GM23338 (cell line): Measurements from ENCODE around the gene TWF2. TPM values are rescaled to one million over a fixed set of nuclear protein-coding genes. Genes with fewer than 3 reads are reported as not detected.

Experiments used
- ATAC-seq: fragments of 200-7000 bp; cut with Tn5 transposase; 3 replicates; pipeline ENCODE4 v1.9.1; 2020
- DNase-seq: peaks from one replicate; pipeline ENCODE4 v3.0.0-alpha.2; 2015; ENCODE audit warnings: low spot score
- H2AFZ ChIP-seq: fragments of 200-600 bp; sonication (generic); 2 replicates; pipeline ENCODE4 v1.8.0; 2016; ENCODE audit warnings: antibody characterized with exemption, mild to moderate bottlenecking, moderate library complexity
- H3F3A ChIP-seq: fragments of 200-600 bp; sonication (generic); replicated peaks from 2 replicates; pipeline ENCODE4 v1.8.0; 2017; ENCODE audit warnings: antibody characterized with exemption, mixed run types, low read depth
- H3K27ac ChIP-seq: fragments of 200-600 bp; sonication (generic); 2 replicates; pipeline ENCODE4 v1.6.1; 2016; ENCODE audit warnings: low read depth
- H3K27me3 ChIP-seq: fragments of 200-600 bp; sonication (generic); 2 replicates; pipeline ENCODE4 v1.8.0; 2016; ENCODE audit warnings: mild to moderate bottlenecking, mixed run types, moderate library complexity; ENCODE audit not compliant: insufficient read depth
- H3K36me3 ChIP-seq: fragments of 200-600 bp; sonication (generic); 2 replicates; pipeline ENCODE4 v1.8.0; 2016; ENCODE audit warnings: mild to moderate bottlenecking; ENCODE audit not compliant: insufficient read depth
- H3K4me1 ChIP-seq: fragments of 200-600 bp; sonication (generic); 2 replicates; pipeline ENCODE4 v1.8.0; 2016; ENCODE audit warnings: mild to moderate bottlenecking, moderate library complexity; ENCODE audit not compliant: insufficient read depth
- H3K4me2 ChIP-seq: fragments of 200-600 bp; sonication (generic); 2 replicates; pipeline ENCODE4 v1.7.1; 2017; ENCODE audit warnings: mixed run types
- H3K4me3 ChIP-seq: fragments of 200-600 bp; sonication (generic); 2 replicates; pipeline ENCODE4 v1.6.1; 2016; ENCODE audit warnings: mixed run types
- H3K79me2 ChIP-seq: fragments of 200-600 bp; sonication (generic); replicated peaks from 2 replicates; pipeline ENCODE4 v1.8.0; 2017; ENCODE audit warnings: mild to moderate bottlenecking; ENCODE audit not compliant: insufficient read depth
- H3K9me2 ChIP-seq: fragments of 200-600 bp; sonication (generic); 2 replicates; pipeline ENCODE4 v1.8.0; 2017; ENCODE audit not compliant: insufficient read depth
- H4K20me1 ChIP-seq: fragments of 200-600 bp; sonication (generic); replicated peaks from 2 replicates; pipeline ENCODE4 v1.8.0; 2017; ENCODE audit warnings: mild to moderate bottlenecking; ENCODE audit not compliant: insufficient read depth
- H3K27ac Mint-ChIP-seq: 2 replicates; pipeline ENCODE4 v1.8.0; 2020; ENCODE audit warnings: inconsistent platforms, mild to moderate bottlenecking, moderate library complexity, mixed read lengths
- H3K27me3 Mint-ChIP-seq: 3 replicates; pipeline ENCODE4 v1.8.0; 2022; ENCODE audit warnings: low read depth, mild to moderate bottlenecking, moderate library complexity, mixed read lengths, inconsistent platforms; ENCODE audit not compliant: insufficient read depth, poor library complexity
- H3K36me3 Mint-ChIP-seq: 3 replicates; pipeline ENCODE4 v1.8.0; 2021; ENCODE audit warnings: low read depth, mild to moderate bottlenecking, inconsistent platforms, moderate library complexity, mixed read lengths
- H3K4me1 Mint-ChIP-seq: 3 replicates; pipeline ENCODE4 v1.8.0; 2020; ENCODE audit warnings: mild to moderate bottlenecking, inconsistent platforms, mixed read lengths
- H3K4me3 Mint-ChIP-seq: 3 replicates; pipeline ENCODE4 v1.8.0; 2021; ENCODE audit warnings: moderate library complexity, mild to moderate bottlenecking, inconsistent platforms, mixed read lengths
- H3K9me3 Mint-ChIP-seq: 3 replicates; pipeline ENCODE4 v1.8.0; 2020; ENCODE audit warnings: moderate library complexity, mild to moderate bottlenecking, inconsistent platforms, mixed read lengths
- CREB1 ChIP-seq: fragments of 250-450 bp; sonication (Bioruptor Pico); IDR thresholded peaks from 2 replicates; pipeline ENCODE4 v1.5.0; 2020; ENCODE audit warnings: low read depth, mild to moderate bottlenecking, moderate library complexity
- CTCF ChIP-seq, 2 experiments: fragments of 200-600 bp in 1 of 2; sonication (generic) in 1 of 2; conservative IDR thresholded peaks; 2 replicates each; pipeline versions ENCODE4 v1.5.1 to v1.6.1; 2016 to 2017; ENCODE audit warnings: antibody characterized with exemption in 2 of 2, low read depth in 2 of 2, mild to moderate bottlenecking in 2 of 2, moderate library complexity in 1 of 2
- EZH2phosphoT487 ChIP-seq: fragments of 200-600 bp; sonication (generic); IDR thresholded peaks from one replicate; pipeline ENCODE4 v1.8.1; 2018; ENCODE audit warnings: antibody characterized with exemption; ENCODE audit not compliant: unreplicated experiment
- JUNB ChIP-seq: IDR thresholded peaks from one replicate; pipeline ENCODE4 v1.6.1; 2016; ENCODE audit warnings: antibody characterized with exemption; ENCODE audit not compliant: unreplicated experiment
- NANOG ChIP-seq: IDR thresholded peaks from 2 replicates; pipeline ENCODE4 v1.6.1; 2016; ENCODE audit warnings: antibody characterized with exemption, borderline replicate concordance
- POLR2AphosphoS5 ChIP-seq: IDR thresholded peaks from 2 replicates; pipeline ENCODE4 v1.6.1; 2016; ENCODE audit warnings: antibody characterized with exemption, low read depth
- REST ChIP-seq: IDR thresholded peaks from one replicate; pipeline ENCODE4 v1.6.1; 2018; ENCODE audit warnings: antibody characterized with exemption; ENCODE audit not compliant: unreplicated experiment
- ZNF331 ChIP-seq: fragments of 250-450 bp; sonication (Bioruptor Pico); IDR thresholded peaks from 2 replicates; pipeline ENCODE4 v1.5.0; 2020; ENCODE audit warnings: low read depth, mild to moderate bottlenecking, moderate library complexity
- ZNF462 ChIP-seq: fragments of 250-450 bp; sonication (Bioruptor Pico); IDR thresholded peaks from 2 replicates; pipeline ENCODE4 v1.5.0; 2020; ENCODE audit warnings: mild to moderate bottlenecking, moderate library complexity
- polyA plus RNA-seq: library from polyadenylated mRNA; unstranded; fragments of >200 nt; fragmentation: Nextera tagmentation; extraction: Ambion mirVana; gene quantifications from 2 replicates; pipeline ENCODE4 v1.2.1, GENCODE V29; 2016
- total RNA-seq: library from RNA; depleted of rRNA; stranded (reverse); fragments of >200 nt; shearing (Covaris generic); gene quantifications from 2 replicates; pipeline ENCODE4 v1.2.3, GENCODE V29; 2014

TWF2 gene
- total and polyA plus RNA-seq, 2 experiments from 2014 or later = 38.9 to 120 TPM

- peaks cover 7% of the 10 kb centered on the region for H3K27me3 Mint-ChIP-seq
- ATAC-seq (no peak), DNase-seq (no peak)
- H4K20me1 ChIP-seq = peaks cover 2% of the 10 kb centered on the region; the same call in 1 of the 2 replicates
- no peaks in the 10 kb centered on the region for H3K9me2 ChIP-seq
- peaks cover 52% of the 10 kb centered on the region for H3K36me3 Mint-ChIP-seq
- H2AFZ ChIP-seq = no peak overlapping the region
- H3K4me3 ChIP-seq = no peak overlapping the region
- peaks cover 8% of the 10 kb centered on the region; the same call in 2 of the 3 replicates for H3K4me1 Mint-ChIP-seq
- H3K4me3 Mint-ChIP-seq = no peak overlapping the region
- H3K4me1 ChIP-seq = no peaks in the 10 kb centered on the region
- TF ChIP-seq JUNB = no peak
- no peak for TF ChIP-seq ZNF462 (CRISPR knock-in tag)
- TF ChIP-seq ZNF331 = no peak
- no peak for TF ChIP-seq REST
- no peak for TF ChIP-seq EZH2phosphoT487
- no peak for TF ChIP-seq CREB1
- TF ChIP-seq NANOG = no peak
- no peak for TF ChIP-seq CTCF (conservative IDR thresholded peaks at IDR 0.05; ENCODE audit: low read depth in 2 of 2)
- no peak for TF ChIP-seq POLR2AphosphoS5
- H3K4me2 ChIP-seq = no peak overlapping the region
- H3K79me2 ChIP-seq = no peaks in the 10 kb centered on the region
- no peaks in the 10 kb centered on the region for H3F3A ChIP-seq
- no peaks in the 10 kb centered on the region for H3K9me3 Mint-ChIP-seq
- no peak overlapping the region for H3K27ac Mint-ChIP-seq
- H3K27me3 ChIP-seq = no peaks in the 10 kb centered on the region
- peaks cover 32% of the 10 kb centered on the region for H3K36me3 ChIP-seq
- no peak overlapping the region for H3K27ac ChIP-seq
Measured at GRCh38 chr3:52215351-52215750, 23.6 kb downstream of the TWF2 start.
